IMR-90 (cell line): ENCODE data around the gene ZYG11B.

Experiments used
- RCOR1 ChIP-seq: IDR thresholded peaks from 2 replicates; pipeline ENCODE4 v1.6.1; 2012; ENCODE audit warnings: mild to moderate bottlenecking, low read length, improper control_type of control experiment; ENCODE audit not compliant: insufficient replicate concordance
- TF ChIP-seq, protein P1 (sequence below): conservative IDR thresholded peaks from 2 replicates; pipeline ENCODE4 v1.5.1; 2012; ENCODE audit warnings: mild to moderate bottlenecking, low read depth, low read length, improper control_type of control experiment
- TF ChIP-seq, protein P2 (sequence below): fragments of 150-350 bp; IDR thresholded peaks from 2 replicates; pipeline ENCODE4 v1.6.1; 2017; ENCODE audit warnings: mild to moderate bottlenecking, antibody characterized with exemption, low read length, low read depth

DNA sequence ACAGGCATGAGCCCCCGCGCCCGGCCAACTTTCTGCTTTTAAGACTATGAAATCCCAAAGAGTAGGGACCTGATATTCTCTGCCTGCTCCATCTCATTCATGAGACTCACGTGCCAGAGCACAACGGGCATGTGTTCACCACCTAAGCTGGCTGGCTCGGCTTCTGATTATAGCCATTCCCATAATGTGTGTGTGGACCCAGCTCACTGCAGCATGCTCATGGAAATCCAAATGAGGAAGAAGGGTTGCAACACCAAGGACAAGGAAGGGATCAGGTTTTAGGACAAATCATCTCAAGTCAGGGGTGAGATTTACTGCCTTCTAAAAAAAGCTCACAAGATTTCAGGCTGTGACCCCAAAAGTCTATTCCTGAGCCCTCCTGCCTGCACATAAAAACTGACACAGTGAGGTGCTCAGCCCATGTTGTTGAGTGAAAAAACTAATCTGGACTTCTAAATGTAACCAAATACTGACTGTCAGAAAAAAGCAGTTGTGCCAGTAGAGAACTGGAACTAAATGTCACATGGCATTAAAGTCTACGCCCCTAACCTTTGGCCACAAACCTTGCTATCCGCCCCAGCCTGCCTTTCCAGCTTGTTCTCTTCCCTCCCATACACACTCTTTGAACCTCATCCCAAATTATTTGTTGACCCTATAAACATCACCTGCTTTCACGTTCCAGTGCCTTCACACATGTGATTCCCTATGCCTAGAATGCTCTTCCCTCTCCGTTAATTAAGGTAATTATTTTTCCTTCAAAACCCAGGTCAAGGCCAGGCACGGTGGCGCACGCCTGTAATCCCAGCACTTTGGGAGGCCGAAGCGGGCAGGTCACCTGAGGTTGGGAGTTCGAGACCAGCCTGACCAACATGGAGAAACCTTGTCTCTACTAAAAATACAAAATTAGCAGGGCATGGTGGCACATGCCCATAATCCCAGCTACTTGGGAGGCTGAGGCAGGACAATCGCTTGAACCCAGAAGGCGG is 19.0 kb upstream of the ZYG11B start:
- TF ChIP-seq RCOR1, result no peak
- TF ChIP-seq, protein P1, sequence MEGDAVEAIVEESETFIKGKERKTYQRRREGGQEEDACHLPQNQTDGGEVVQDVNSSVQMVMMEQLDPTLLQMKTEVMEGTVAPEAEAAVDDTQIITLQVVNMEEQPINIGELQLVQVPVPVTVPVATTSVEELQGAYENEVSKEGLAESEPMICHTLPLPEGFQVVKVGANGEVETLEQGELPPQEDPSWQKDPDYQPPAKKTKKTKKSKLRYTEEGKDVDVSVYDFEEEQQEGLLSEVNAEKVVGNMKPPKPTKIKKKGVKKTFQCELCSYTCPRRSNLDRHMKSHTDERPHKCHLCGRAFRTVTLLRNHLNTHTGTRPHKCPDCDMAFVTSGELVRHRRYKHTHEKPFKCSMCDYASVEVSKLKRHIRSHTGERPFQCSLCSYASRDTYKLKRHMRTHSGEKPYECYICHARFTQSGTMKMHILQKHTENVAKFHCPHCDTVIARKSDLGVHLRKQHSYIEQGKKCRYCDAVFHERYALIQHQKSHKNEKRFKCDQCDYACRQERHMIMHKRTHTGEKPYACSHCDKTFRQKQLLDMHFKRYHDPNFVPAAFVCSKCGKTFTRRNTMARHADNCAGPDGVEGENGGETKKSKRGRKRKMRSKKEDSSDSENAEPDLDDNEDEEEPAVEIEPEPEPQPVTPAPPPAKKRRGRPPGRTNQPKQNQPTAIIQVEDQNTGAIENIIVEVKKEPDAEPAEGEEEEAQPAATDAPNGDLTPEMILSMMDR, result no peak
- TF ChIP-seq, protein P2, sequence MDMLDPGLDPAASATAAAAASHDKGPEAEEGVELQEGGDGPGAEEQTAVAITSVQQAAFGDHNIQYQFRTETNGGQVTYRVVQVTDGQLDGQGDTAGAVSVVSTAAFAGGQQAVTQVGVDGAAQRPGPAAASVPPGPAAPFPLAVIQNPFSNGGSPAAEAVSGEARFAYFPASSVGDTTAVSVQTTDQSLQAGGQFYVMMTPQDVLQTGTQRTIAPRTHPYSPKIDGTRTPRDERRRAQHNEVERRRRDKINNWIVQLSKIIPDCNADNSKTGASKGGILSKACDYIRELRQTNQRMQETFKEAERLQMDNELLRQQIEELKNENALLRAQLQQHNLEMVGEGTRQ, result no peak
